NK-92 (cell line): ENCODE results near the gene RDX.
"Not testable (repeated sequence)": the region's sequence is repeated elsewhere in the genome, so short reads cannot be mapped to it uniquely, and the experiment has no call there.

Experiments
- DNase-seq: peaks from one replicate; lab custom pipeline; 2025; ENCODE audit not compliant: unreplicated experiment; lab: John Stamatoyannopoulos, UW

Gene RDX

GRCh38 chr11:110279881-110280280, 16.5 kb downstream of the RDX start:
- no peak for DNase-seq

DNA sequence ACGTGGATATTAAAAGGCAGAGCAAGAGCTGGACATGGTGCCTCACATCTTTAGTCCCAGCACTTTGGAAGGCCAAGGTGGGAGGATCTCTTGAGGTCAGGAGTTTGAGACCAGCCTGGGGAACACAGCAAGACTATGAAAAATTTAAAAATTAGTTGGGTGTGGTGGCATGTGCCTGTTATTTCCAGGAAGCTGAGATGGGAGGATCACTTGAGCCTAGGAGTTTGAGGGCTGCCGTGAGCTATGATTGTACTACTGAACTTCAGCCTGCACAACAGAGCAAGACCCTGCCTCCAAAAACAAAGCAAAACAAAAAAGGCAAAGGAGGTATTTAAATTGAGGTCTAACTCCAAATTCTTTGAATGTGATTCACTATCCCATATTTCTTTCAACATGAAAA, 23.5 kb downstream of the RDX start:
- no peak for DNase-seq

DNA sequence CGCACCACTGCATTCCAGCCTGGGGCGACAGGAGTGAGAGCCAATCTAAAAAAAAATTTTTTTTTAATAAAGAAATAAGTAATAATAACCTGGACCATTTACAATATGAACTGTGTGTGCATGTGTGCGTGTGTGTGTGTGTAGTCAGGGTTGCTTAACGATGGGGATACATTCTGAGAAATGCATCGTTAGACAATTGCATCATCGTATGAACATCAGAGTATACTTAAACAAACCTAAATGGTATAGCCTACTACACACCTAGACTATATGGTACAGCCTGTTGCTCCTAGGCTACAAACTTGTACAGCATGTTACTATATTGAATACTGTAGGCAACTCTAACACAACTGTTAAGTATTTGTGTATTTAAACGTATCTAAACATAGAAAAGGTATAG, 26.4 kb downstream of the RDX start:
- no peak for DNase-seq

DNA sequence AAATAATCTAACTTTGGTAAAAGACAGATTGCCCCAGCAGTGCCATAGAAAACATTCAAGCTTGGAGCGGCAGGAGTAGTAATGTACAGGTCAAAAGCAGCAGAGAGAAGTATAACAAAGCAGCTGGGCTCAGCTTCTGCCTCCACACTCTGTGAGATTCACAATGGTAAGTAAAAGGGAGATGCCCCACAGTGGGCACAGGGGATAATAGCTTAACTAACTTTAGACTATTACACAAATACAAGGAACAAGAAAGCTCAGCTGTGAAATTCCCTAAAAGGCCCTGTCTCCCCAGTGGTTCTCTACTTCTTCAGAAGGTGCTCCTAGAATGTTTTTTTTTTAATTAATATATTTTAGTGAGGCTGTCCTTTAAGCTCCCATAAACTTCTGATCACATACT, 28.0 kb downstream of the RDX start:
- no peak for DNase-seq

GRCh38 chr11:110262072-110262403, 34.4 kb downstream of the RDX start:
- DNase-seq: no peak

- no peak for DNase-seq
Measured at GRCh38 chr11:110261195-110262071, 35.0 kb downstream of the RDX start.

DNA sequence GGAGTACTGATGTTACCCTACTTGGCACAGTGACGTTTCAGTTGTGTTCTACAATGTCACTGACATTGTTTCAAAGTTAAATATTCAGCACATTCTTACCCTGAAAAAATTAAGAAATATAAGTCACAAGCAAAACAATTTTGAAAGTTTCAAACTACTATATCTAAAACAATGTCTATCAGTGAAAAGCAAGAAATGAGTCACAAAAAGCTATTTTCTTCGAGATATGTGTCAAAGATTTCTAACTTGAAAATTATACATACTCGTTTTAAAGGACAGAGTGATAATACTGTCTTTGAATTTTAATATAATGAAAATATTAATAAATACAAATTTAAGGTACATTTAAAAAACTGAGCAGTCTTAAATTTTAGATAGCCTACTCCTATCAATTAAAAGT, 42.9 kb downstream of the RDX start:
- no peak for DNase-seq

- no peak for DNase-seq
Measured at GRCh38 chr11:110251836-110252235, 44.6 kb downstream of the RDX start.

DNA sequence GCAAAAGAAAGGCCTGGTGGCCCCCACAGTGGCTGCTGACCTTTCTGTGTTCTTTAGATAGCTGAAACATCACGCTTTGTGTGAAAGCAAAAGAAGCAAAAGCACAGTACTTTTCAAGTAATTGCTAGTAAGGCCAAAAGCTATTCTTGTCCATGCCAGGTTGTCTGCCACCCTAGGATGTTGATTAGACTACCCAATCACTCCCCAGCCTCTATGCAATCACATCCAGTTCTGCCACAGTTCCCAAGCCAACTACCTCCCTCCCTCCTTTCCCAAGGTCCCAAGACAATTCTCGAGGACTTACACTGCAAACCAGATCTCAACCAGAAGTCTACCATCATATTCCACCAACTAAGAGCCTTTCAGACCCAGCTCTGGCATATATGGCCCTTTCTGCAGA, 46.2 kb downstream of the RDX start:
- DNase-seq: no peak

GRCh38 chr11:110249766-110250165, 46.6 kb downstream of the RDX start:
- DNase-seq: no peak

- no peak for DNase-seq
Measured at GRCh38 chr11:110249066-110249465, 47.3 kb downstream of the RDX start.

DNA sequence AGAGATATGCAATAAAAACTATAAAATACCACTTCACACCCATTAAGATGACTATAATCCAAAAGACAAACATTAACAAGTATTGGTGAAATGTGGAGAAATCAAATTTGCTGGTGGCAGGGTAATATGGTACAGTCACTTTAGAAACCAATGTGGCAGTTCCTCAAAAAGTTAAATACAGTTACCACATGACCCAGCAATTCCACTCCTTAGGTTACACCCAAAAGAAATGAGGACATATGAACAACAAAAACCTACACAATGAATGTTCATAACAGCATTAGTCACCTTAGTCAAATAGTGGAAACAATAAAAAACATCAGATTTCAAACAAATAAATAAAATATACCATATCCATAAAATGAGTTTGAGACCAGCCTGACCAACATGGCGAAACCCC, 52.6 kb downstream of the RDX start:
- DNase-seq: no peak

DNA sequence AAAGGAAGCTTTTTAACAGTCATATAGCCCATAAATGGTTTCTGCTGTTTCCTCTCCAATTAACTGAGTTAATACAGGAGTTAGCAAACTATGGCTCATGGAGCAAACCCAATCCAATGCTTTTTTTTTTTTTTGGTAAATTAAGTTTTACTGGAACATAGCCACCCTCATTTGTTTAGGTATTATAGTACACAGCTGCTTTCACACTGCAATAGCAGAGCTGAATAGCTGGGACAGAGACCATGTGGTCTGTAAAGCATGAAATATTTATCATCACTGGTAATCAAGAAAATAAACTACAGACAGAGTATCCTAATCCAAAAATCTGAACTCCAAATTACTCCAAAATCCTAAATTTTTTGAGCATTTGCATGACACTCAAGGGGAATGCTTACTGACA, 53.7 kb downstream of the RDX start:
- no peak for DNase-seq

GRCh38 chr11:110242188-110242587, 54.2 kb downstream of the RDX start:
- no peak for DNase-seq

GRCh38 chr11:110235966-110236365, 60.4 kb downstream of the RDX start:
- no peak for DNase-seq

DNA sequence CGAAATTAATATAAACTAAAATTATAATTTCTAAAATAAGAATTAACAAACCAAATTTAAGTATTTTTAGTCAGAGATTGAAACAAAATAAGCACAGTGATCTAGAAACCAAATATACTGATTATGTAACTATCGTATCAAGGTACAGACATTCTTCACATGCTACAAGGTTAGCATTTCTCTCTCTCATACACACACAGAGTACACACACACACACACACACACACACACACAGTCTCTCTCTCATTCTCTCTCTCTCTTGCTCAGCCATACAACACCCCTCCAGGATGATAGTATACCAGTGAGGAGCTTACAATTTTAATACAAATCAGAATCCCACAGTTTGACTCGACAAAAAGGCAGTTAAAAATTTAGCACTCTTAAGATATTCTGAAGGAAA, 66.0 kb downstream of the RDX start:
- no peak for DNase-seq

DNA sequence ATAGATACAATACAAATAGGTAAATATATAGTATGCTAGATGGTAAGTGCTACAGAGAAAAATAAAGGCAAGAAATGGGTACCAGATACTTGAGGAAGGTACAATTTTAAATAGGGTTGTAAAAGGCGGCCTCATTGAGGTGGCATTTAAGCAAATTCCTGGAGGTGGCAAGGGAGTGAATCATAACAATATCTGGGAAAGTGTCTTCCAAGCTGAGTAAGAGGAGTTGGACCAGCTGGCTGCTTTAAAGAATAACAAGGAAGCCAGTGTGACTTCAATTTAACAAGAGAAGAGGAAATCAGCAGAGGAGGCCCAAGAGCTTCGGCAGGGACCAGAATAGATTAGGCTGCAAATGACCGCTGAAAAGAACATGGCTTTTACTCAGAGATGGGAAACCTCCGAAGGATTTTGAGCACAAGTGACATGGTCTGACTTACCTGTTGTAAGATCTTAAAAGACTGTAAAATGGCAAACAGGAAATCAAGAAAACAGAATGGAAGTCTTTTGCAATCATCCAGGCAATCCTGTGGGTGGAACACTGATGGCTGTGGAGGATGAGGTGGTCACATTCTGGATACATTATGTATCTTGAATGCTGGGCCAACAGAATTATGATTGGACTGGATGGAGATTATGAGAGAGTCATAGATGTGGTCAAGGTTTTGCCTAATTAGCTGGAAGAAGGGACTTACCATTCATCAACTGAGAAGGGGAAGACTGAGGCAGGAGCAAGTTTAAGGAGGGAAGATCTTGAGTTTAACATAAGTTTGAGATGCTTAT, 77.2 kb downstream of the RDX start:
- no peak for DNase-seq

GRCh38 chr11:110217936-110218335, 78.5 kb downstream of the RDX start:
- no peak for DNase-seq

DNA sequence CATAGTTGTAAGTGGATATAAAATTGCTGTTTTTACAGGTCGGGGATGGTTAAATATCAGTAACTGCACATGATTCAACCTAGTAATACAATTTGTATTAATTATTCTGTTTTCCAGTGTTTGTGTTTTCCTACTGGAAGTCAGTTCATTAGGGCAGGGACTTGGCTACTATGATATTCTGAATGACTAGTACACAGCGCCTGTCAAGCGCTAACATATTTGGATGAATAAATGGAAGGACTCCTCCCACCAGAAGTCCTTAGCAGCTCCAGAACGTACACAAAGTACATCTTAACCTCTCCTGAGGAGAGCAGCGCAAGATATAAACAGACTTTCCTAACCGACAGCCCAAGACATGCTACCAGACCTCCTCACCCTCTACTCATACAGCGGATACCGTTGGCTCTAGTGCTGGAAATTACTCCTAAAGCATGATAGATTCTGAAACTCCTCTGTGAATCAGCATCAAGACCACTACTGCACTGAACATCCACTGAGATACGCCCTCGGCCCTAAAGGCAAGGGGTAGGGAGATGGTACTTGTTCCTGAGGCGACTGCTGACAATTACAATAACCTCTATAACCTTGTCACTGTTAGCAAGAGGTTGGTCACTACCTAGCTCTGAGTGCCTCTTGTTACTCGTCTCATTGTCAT, 79.1 kb downstream of the RDX start:
- no peak for DNase-seq

DNA sequence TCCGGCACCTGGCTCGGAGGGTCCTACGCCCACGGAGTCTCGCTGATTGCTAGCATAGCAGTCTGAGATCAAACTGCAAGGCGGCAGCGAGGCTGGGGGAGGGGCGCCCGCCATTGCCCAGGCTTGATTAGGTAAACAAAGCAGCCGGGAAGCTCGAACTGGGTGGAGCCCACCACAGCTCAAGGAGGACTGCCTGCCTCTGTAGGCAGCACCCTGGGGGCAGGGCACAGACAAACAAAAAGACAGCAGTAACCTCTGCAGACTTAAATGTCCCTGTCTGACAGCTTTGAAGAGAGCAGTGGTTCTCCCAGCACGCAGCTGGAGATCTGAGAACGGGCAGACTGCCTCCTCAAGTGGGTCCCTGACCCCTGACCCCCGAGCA, 87.1 kb downstream of the RDX start:
- not testable (repeated sequence) for DNase-seq

DNA sequence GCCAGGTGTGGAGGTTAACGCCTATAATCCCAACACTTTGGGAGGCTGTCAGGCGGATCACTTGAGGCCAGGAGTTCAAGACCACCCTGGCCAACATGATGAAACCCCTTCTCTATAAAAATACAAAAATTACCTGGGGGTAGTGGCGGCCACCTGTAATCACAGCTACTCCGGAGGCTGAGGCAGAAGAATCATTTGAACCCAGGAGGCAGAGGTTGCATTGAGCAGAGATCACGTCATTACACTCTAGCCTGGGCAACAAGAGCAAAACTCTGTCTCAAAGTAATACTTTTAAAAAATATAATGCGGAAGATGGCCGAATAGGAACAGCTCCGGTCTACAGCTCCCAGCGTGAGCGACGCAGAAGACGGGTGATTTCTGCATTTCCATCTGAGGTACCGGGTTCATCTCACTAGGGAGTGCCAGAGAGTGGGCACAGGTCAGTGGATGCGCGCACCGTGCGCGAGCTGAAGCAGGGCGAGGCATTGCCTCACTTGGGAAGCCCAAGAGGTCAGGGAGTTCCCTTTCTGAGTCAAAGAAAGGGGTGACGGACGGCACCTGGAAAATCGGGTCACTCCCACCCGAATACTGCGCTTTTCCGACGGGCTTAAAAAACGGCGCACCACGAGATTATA, 87.6 kb downstream of the RDX start:
- DNase-seq: not testable (repeated sequence)

- no peak for DNase-seq
Measured at GRCh38 chr11:110207123-110207522, 89.3 kb downstream of the RDX start.
